Stimulated activated CD4-positive, alpha-beta T cell treated with anti-CD3 and anti-CD28 coated beads, Interleukin-12 subunit alpha, Interleukin-12 subunit beta, amount 100 ng/mL, for 48 hours (primary cell): ENCODE data around the gene MAN1C1.

Experiments
- DNase-seq, 3 donors: peaks; one replicate each; pipeline ENCODE4 v3.0.0-alpha.2; 2020; ENCODE audit warnings: low read depth in 2 of 3, low spot score in 1 of 3

Gene MAN1C1

DNA sequence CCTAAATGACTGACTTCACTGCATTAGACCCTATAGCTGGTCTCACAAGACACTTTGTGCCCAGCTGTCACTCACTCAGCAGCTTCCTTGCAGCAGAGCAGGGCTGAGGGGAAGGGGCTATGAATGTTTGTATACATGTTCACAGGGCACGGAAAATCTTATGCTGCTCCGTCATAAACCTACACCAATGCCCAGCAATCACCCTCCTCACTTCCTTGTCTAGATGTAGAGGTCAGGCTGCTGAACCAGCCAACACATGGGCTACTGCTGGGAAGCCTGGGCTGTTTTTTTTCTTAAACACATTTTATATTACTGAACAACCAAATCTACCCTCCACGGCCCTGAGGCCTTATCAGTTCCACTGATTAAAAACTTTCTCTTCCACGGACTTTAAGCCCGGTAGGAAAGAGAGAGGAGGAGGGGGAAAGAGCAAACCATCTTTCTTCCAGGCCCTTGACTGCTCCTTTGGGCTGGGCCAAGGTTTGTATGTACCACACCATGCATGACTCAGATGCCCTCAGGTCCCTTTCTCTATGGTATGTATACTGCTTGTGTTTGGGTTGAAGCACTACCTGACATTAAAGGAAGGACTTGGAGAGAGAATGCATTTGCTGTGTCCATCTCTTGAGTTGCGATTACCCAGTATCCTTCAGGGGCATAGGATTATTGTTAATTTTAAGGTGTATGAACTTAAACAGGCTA, 215.9 kb downstream of the MAN1C1 start:
- no peak for DNase-seq

DNA sequence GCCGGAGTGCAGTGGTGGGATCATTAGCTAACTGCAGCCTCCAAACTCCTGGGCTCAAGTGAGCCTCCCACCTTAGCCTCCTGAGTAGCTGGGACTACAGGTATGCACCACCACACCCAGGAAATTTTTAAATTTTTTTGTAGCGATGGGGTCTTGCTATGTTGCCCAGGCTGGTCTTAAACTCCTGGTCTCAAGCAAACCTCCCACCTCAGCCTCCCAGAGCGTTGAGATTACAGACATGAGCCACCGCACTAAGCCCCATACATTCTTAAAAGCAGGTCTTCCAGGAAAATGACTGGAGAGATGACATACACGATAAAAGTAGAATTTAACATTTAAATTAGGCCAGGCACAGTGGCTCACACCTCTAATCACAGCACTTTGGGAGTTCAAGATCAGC, 216.6 kb downstream of the MAN1C1 start:
- no peak for DNase-seq
